SIG-M5 treated with dmso at 0.1 percent for 504 hours (cell line): ENCODE data around the gene RBM26.
"Not testable (repeated sequence)": the region's sequence is repeated elsewhere in the genome, so short reads cannot be mapped to it uniquely, and the experiment has no call there.

Experiments used
- DNase-seq: peaks from one replicate; lab custom pipeline; 2025; ENCODE audit not compliant: unreplicated experiment; lab: John Stamatoyannopoulos, UW

The RBM26 gene

GRCh38 chr13:79282976-79283375 is 123.1 kb downstream of the RBM26 start:
- peak; percentile 96 for DNase-seq

GRCh38 chr13:79282508-79282907 is 123.5 kb downstream of the RBM26 start:
- no peak for DNase-seq

- no peak for DNase-seq
Measured at GRCh38 chr13:79281339-79281747, 124.7 kb downstream of the RBM26 start.

- DNase-seq, result not testable (repeated sequence)
Measured at GRCh38 chr13:79279735-79280134, 126.3 kb downstream of the RBM26 start.

- DNase-seq, result no peak
Measured at GRCh38 chr13:79273045-79273444, 133.0 kb downstream of the RBM26 start.

GRCh38 chr13:79271616-79272015 is 134.4 kb downstream of the RBM26 start:
- no peak for DNase-seq

- no peak for DNase-seq
Measured at GRCh38 chr13:79270859-79271258, 135.2 kb downstream of the RBM26 start.
